PC-9 (cell line): Measurements from ENCODE around the gene OAF. TPM values are rescaled to one million over a fixed set of nuclear protein-coding genes. Genes with fewer than 3 reads are reported as not detected.

Experiments
- BruUV-seq: library from RNA; stranded (reverse); fragments of 400-500 nt; replicated peaks from 2 replicates; lab custom pipeline; 2021; lab: Mats Ljungman, UMichigan
- CTCF ChIA-PET: fragments of 300-600 bp; sonication (Branson Sonifier 250); formaldehyde crosslinking; loops from one replicate; lab custom pipeline; 2022; ENCODE audit warnings: antibody characterized with exemption; lab: Charles Lee
- POLR2A ChIA-PET: fragments of 300-600 bp; sonication (Branson Sonifier 250); formaldehyde crosslinking; loops from one replicate; lab custom pipeline; 2022; ENCODE audit warnings: antibody characterized with exemption; ENCODE audit not compliant: unreplicated experiment; lab: Charles Lee
- DNase-seq, 2 experiments: peaks; one replicate each; pipeline versions ENCODE4 v3.0.0 to v3.0.0-alpha.2; 2015 to 2022; ENCODE audit warnings: mixed read lengths in 1 of 2
- H2AFZ ChIP-seq: fragments of 200-600 bp; sonication (generic); 2 replicates; pipeline ENCODE4 v1.8.1; 2017; ENCODE audit warnings: antibody characterized with exemption
- H3F3A ChIP-seq: fragments of 200-600 bp; sonication (generic); 2 replicates; pipeline ENCODE4 v1.8.1; 2017; ENCODE audit warnings: antibody characterized with exemption, mild to moderate bottlenecking, low read depth; ENCODE audit not compliant: insufficient read depth
- H3K27ac ChIP-seq: fragments of 200-600 bp; sonication (generic); 2 replicates; pipeline ENCODE4 v1.6.1; 2016; ENCODE audit warnings: mixed run types
- H3K27me3 ChIP-seq: fragments of 200-600 bp; sonication (generic); 2 replicates; pipeline ENCODE4 v1.6.1; 2016; ENCODE audit warnings: low read depth, mixed run types; ENCODE audit not compliant: insufficient read depth
- H3K36me3 ChIP-seq: fragments of 200-600 bp; sonication (generic); 2 replicates; pipeline ENCODE4 v1.6.1; 2016; ENCODE audit warnings: low read depth, mixed run types
- H3K4me1 ChIP-seq: fragments of 200-600 bp; sonication (generic); replicated peaks from 2 replicates; pipeline ENCODE4 v1.6.1; 2016; ENCODE audit warnings: mixed run types; ENCODE audit not compliant: insufficient read depth
- H3K4me2 ChIP-seq: fragments of 200-600 bp; sonication (generic); 2 replicates; pipeline ENCODE4 v1.6.1; 2017; ENCODE audit warnings: mixed run types
- H3K4me3 ChIP-seq: fragments of 200-600 bp; sonication (generic); 2 replicates; pipeline ENCODE4 v1.6.1; 2016; ENCODE audit warnings: mixed run types
- H3K79me2 ChIP-seq: fragments of 200-600 bp; sonication (generic); 2 replicates; pipeline ENCODE4 v1.6.1; 2017; ENCODE audit warnings: low read depth, mixed run types
- H3K9me2 ChIP-seq: fragments of 200-600 bp; sonication (generic); 2 replicates; pipeline ENCODE4 v1.8.1; 2017; ENCODE audit warnings: mild to moderate bottlenecking; ENCODE audit not compliant: insufficient read depth
- H3K9me3 ChIP-seq: fragments of 200-600 bp; sonication (generic); 2 replicates; pipeline ENCODE4 v1.8.1; 2016; ENCODE audit warnings: low read depth; ENCODE audit not compliant: insufficient read depth
- H4K20me1 ChIP-seq: fragments of 200-600 bp; sonication (generic); 2 replicates; pipeline ENCODE4 v1.8.1; 2017; ENCODE audit not compliant: insufficient read depth
- CTCF ChIP-seq: fragments of 200-600 bp; sonication (generic); conservative IDR thresholded peaks from 2 replicates; pipeline ENCODE4 v1.6.1; 2017; ENCODE audit warnings: mixed run types, antibody characterized with exemption, mild to moderate bottlenecking, moderate library complexity
- EZH2 ChIP-seq: fragments of 200-600 bp; sonication (generic); IDR thresholded peaks from 2 replicates; pipeline ENCODE4 v1.8.0; 2017; ENCODE audit warnings: antibody characterized with exemption, low read depth
- intact Hi-C: fragments of 100-400 bp; cut with micrococcal nuclease; formaldehyde crosslinking; loops from one replicate; pipeline ENCODE4 v1.10.0; 2022; ENCODE audit not compliant: unreplicated experiment
- total RNA-seq: library from RNA; stranded (reverse); gene quantifications from 2 replicates; pipeline ENCODE4 v1.2.3, GENCODE V29; 2021

Gene OAF
- total RNA-seq, 1 experiment from 2014 or later = 45.6 TPM

- Histone ChIP-seq H3K27me3 (peaks cover 7% of the 10 kb centered on the region; the same call in 1 of the 2 replicates), H3K4me2 (no peak overlapping the region), H3K27ac (no peak overlapping the region), H4K20me1 (no peaks in the 10 kb centered on the region), H3F3A (no peaks in the 10 kb centered on the region), H3K4me1 (no peaks in the 10 kb centered on the region), H3K9me3 (no peaks in the 10 kb centered on the region), H3K36me3 (no peaks in the 10 kb centered on the region), H2AFZ (no peak overlapping the region), H3K9me2 (no peaks in the 10 kb centered on the region), H3K4me3 (no peak overlapping the region), H3K79me2 (no peaks in the 10 kb centered on the region)
- DNase-seq = no peak
- BruUV-seq = no TSS peak
- POLR2A ChIA-PET = no interaction called here
- TF ChIP-seq EZH2 = no peak
- no peak for TF ChIP-seq CTCF
- CTCF ChIA-PET = no interaction called here
- intact Hi-C loops = no loop called here
Measured at GRCh38 chr11:120199613-120200012, 11.2 kb upstream of the OAF start.

- intact Hi-C loops = no loop called here
- Histone ChIP-seq H3K79me2 (no peaks in the 10 kb centered on the region), H3K4me2 (no peak overlapping the region), H3K27me3 (no peaks in the 10 kb centered on the region), H3K4me1 (peaks cover 6% of the 10 kb centered on the region), H3K36me3 (no peaks in the 10 kb centered on the region), H3K9me2 (no peaks in the 10 kb centered on the region), H3K27ac (no peak overlapping the region), H3K9me3 (no peaks in the 10 kb centered on the region), H2AFZ (no peak overlapping the region), H4K20me1 (no peaks in the 10 kb centered on the region), H3F3A (no peaks in the 10 kb centered on the region), H3K4me3 (no peak overlapping the region)
- POLR2A ChIA-PET = no interaction called here
- CTCF ChIA-PET = no interaction called here
- no TSS peak for BruUV-seq
- DNase-seq = no peak
- no peak for TF ChIP-seq CTCF
- no peak for TF ChIP-seq EZH2
Measured at GRCh38 chr11:120200677-120201076, 10.2 kb upstream of the OAF start.

- no peak overlapping the region for H3K4me2 ChIP-seq
- H4K20me1 ChIP-seq = no peaks in the 10 kb centered on the region
- BruUV-seq = no TSS peak
Measured at GRCh38 chr11:120201653-120202052, 9.2 kb upstream of the OAF start.

More at GRCh38 chr11:120201653-120202052, 9.2 kb upstream of the OAF start:
- POLR2A ChIA-PET = no interaction called here
- no peak for TF ChIP-seq CTCF
- no peak for TF ChIP-seq EZH2
- Histone ChIP-seq H3F3A (no peaks in the 10 kb centered on the region), H3K79me2 (no peaks in the 10 kb centered on the region), H3K4me3 (no peak overlapping the region), H3K36me3 (no peaks in the 10 kb centered on the region), H3K9me3 (no peaks in the 10 kb centered on the region), H3K27me3 (no peaks in the 10 kb centered on the region), H3K27ac (no peak overlapping the region), H2AFZ (no peak overlapping the region), H3K4me1 (peaks cover 7% of the 10 kb centered on the region), H3K9me2 (no peaks in the 10 kb centered on the region)
- intact Hi-C loops = no loop called here
- no peak for DNase-seq
- CTCF ChIA-PET = no interaction called here
